ENCODE measurements around the gene SNED1.

GRCh38 chr2:241019441-241020139 is 21.2 kb downstream of the SNED1 start:
- no peak for TF ChIP-seq CTCF (conservative IDR thresholded peaks at IDR 0.05; ENCODE audit: low read length)
- no peak for TF ChIP-seq EZH2phosphoT487 (IDR thresholded peaks at IDR 0.05; ENCODE audit: borderline replicate concordance)

Measured in Loucy (cell line).